ENCODE measurements around the gene ZSCAN21.

ZSCAN21 gene

GRCh38 chr7:100105534-100105933, 56.0 kb downstream of the ZSCAN21 start:
- TF ChIP-seq TCF12 (IDR thresholded peaks at IDR 0.05; ENCODE audit: low read depth) (no peak), YY1 (IDR thresholded peaks at IDR 0.05; ENCODE audit: low read depth) (no peak), ZBTB7A (IDR thresholded peaks at IDR 0.05; ENCODE audit: low read depth) (no peak), NFIC (IDR thresholded peaks at IDR 0.05) (no peak), CREB1 (IDR thresholded peaks at IDR 0.05; ENCODE audit: low read depth) (no peak), RAD21 (IDR thresholded peaks at IDR 0.05; ENCODE audit: low read depth) (no peak), TAF1 (IDR thresholded peaks at IDR 0.05; ENCODE audit: low read depth) (no peak), TEAD4 (IDR thresholded peaks at IDR 0.05) (no peak), FOXM1 (IDR thresholded peaks at IDR 0.05; ENCODE audit: borderline replicate concordance, low read depth) (no peak)
- TF ChIP-seq, protein P1, sequence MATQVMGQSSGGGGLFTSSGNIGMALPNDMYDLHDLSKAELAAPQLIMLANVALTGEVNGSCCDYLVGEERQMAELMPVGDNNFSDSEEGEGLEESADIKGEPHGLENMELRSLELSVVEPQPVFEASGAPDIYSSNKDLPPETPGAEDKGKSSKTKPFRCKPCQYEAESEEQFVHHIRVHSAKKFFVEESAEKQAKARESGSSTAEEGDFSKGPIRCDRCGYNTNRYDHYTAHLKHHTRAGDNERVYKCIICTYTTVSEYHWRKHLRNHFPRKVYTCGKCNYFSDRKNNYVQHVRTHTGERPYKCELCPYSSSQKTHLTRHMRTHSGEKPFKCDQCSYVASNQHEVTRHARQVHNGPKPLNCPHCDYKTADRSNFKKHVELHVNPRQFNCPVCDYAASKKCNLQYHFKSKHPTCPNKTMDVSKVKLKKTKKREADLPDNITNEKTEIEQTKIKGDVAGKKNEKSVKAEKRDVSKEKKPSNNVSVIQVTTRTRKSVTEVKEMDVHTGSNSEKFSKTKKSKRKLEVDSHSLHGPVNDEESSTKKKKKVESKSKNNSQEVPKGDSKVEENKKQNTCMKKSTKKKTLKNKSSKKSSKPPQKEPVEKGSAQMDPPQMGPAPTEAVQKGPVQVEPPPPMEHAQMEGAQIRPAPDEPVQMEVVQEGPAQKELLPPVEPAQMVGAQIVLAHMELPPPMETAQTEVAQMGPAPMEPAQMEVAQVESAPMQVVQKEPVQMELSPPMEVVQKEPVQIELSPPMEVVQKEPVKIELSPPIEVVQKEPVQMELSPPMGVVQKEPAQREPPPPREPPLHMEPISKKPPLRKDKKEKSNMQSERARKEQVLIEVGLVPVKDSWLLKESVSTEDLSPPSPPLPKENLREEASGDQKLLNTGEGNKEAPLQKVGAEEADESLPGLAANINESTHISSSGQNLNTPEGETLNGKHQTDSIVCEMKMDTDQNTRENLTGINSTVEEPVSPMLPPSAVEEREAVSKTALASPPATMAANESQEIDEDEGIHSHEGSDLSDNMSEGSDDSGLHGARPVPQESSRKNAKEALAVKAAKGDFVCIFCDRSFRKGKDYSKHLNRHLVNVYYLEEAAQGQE (IDR thresholded peaks at IDR 0.05; ENCODE audit: low read depth): no peak

DNA sequence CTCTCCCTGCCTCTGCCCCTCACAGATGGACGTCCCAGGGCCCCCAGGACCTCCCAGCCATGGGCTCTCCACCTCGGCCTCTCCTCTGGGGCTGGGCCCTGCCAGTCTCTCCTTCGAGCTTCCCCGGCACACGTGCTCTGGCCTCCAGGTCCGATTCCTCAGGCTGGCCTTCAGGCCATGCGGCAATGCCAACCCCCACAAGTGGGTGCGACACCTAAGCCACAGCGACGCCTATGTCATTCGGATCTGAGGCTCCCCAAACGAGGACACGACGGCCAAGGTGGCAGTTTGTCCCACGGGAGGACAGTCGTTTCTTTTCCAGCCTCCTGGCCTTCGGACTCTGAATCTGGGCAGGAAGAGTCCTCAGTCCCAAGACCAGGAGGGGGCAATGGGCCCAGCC, 57.1 kb downstream of the ZSCAN21 start:
- no peak for TF ChIP-seq TCF12 (IDR thresholded peaks at IDR 0.05; ENCODE audit: low read depth)
- TF ChIP-seq EGR1 (IDR thresholded peaks at IDR 0.05): no peak
- TF ChIP-seq CEBPB (IDR thresholded peaks at IDR 0.05): no peak
- TF ChIP-seq YY1 (IDR thresholded peaks at IDR 0.05; ENCODE audit: low read depth): no peak
- TF ChIP-seq, protein P1 (IDR thresholded peaks at IDR 0.05; ENCODE audit: low read depth): no peak
- no peak for TF ChIP-seq NFIC (IDR thresholded peaks at IDR 0.05)

DNA sequence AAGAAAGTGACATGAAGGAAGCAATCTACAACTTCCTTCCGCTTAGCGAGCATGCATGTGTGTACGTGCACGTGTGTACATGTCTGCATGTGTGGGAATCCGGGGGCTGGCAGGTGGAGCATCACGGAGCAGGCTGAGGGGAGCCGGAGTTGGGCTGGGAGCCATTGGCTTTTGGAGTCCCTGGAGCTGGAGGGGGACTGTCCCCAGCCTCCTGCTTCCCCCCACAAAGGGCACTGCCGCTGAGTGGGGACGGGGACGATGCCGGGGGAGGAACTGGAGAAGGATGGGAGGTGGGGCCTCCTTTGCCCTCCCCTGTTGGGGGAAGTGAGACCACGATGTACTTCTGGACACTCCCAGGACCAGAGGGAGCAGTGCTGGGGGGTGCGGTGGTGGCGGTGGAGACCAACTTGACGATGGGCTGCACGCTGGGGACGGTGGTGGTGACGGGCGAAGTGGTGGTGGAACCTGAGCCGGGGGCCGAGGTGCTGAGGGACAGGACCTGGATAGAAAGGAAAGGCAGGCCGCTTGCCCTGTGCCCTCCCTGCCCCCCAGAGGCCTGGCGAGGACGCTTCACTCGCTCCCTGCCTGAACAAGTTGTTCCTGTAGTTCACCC, 57.7 kb downstream of the ZSCAN21 start:
- no peak for TF ChIP-seq USF1 (IDR thresholded peaks at IDR 0.05)
- TF ChIP-seq, protein P2, sequence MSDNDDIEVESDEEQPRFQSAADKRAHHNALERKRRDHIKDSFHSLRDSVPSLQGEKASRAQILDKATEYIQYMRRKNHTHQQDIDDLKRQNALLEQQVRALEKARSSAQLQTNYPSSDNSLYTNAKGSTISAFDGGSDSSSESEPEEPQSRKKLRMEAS (IDR thresholded peaks at IDR 0.05): no peak
- TF ChIP-seq RAD21 (IDR thresholded peaks at IDR 0.05; ENCODE audit: low read depth): no peak
- no peak for TF ChIP-seq YY1 (IDR thresholded peaks at IDR 0.05; ENCODE audit: low read depth)
- no peak for TF ChIP-seq ZBTB7A (IDR thresholded peaks at IDR 0.05; ENCODE audit: low read depth)
- TF ChIP-seq TAF1 (IDR thresholded peaks at IDR 0.05; ENCODE audit: low read depth): no peak
- TF ChIP-seq EP300 (IDR thresholded peaks at IDR 0.05; ENCODE audit: borderline replicate concordance): no peak

GRCh38 chr7:100107890-100108289, 58.3 kb downstream of the ZSCAN21 start:
- TF ChIP-seq TCF12 (IDR thresholded peaks at IDR 0.05; ENCODE audit: low read depth): no peak
- no peak for TF ChIP-seq RAD21 (IDR thresholded peaks at IDR 0.05; ENCODE audit: low read depth)

GRCh38 chr7:100109521-100110163, 60.1 kb downstream of the ZSCAN21 start:
- no peak for TF ChIP-seq RAD21 (IDR thresholded peaks at IDR 0.05; ENCODE audit: low read depth)
- no peak for TF ChIP-seq EGR1 (IDR thresholded peaks at IDR 0.05)
- TF ChIP-seq EP300 (IDR thresholded peaks at IDR 0.05; ENCODE audit: borderline replicate concordance): no peak
- TF ChIP-seq NFIC (IDR thresholded peaks at IDR 0.05): no peak
- TF ChIP-seq TAF1 (IDR thresholded peaks at IDR 0.05; ENCODE audit: low read depth): no peak
- TF ChIP-seq ZBTB7A (IDR thresholded peaks at IDR 0.05; ENCODE audit: low read depth): no peak
- TF ChIP-seq FOXM1 (IDR thresholded peaks at IDR 0.05; ENCODE audit: borderline replicate concordance, low read depth): no peak
- TF ChIP-seq YY1 (IDR thresholded peaks at IDR 0.05; ENCODE audit: low read depth): no peak
- no peak for TF ChIP-seq TCF12 (IDR thresholded peaks at IDR 0.05; ENCODE audit: low read depth)
- TF ChIP-seq CREB1 (IDR thresholded peaks at IDR 0.05; ENCODE audit: low read depth): no peak
- TF ChIP-seq, protein P2 (IDR thresholded peaks at IDR 0.05): no peak
- TF ChIP-seq, protein P1 (IDR thresholded peaks at IDR 0.05; ENCODE audit: low read depth): no peak

All from Ishikawa (cell line).